ENCODE results near the gene CDC42EP4. TPM values are rescaled to one million over a fixed set of nuclear protein-coding genes. Genes with fewer than 3 reads are reported as not detected.
A peak's percentile ranks its signal among the peaks of the same experiment; 100 is the strongest.

The CDC42EP4 gene
- total and polyA plus RNA-seq, 5 experiments from 2014 or later: 0.21 to 0.96 (median 0.50) TPM; not detected in 2

DNA sequence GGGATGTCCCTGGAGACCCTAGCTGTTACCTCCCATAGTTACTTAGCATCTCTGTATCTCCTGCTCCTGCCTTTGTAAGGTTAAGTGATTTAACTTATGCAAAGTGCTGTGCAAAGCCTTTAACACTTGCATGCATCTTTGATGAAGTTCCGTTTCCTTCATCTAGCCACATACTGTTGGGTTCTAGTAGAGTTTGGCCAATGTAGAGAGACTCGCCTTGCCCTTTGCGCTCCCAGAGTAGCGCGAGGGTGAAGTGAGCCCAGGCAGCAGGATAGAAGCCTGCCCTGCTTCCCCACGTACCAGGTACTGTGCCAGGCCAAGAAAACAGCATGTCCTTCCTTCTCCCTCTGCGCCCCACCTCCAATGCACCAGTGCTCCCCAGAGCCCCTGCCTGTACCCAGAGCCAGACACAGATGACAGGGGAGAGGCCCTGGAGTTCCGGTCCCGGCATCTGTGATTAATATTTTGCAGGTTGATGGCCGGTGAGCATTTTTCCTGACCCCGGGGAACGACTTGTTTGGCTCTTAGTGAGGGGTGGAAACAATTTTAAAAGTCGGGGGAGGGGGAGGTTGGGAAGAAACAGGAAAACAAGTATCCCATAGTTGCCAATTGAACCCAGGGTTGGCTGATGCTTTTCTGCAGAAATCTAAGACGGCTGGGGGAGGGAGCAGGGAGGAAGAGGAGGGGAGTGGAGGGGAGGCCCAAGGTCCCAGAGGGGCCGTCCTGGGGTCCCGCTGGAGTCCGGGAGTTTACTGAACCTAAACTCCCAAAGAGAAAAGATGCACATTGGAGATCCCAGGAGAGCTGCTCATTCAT, 13.1 kb upstream of the CDC42EP4 start:
- no peak for ATAC-seq
- POLR2A ChIA-PET: interaction anchor here (0.6 kb wide), 1 partner anchor 22 kb away, joined by 5 read pairs; no protein-coding TSS in a partner anchor
- Mint-ChIP-seq H3K36me3 (no peaks in the 10 kb centered on the region), H3K9me3 (peaks cover 0 to 3% (median 0%) of the 10 kb centered on the region in 9 donors), H3K27me3 (peaks cover 2 to 27% (median 15%) of the 10 kb centered on the region in 5 donors), H3K27ac (no peak overlapping the region), H3K4me3 (no peak overlapping the region), H3K4me1 (no peaks in the 10 kb centered on the region)
- DNase-seq: no peak

DNA sequence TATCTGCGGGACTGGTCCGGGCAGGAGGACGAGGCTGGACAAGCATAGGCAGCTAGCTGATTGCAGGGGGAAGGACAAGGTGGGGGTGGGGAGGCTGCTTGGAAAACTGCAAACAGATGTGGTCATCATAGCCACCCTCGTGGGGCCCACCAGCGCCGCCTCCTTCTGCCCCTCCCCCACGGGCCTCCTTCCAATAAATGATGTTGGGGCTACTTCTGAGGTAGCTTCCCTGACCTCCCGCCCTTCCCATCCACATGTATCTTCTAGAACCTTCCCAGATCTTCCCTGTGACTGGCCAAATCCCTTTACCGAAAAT, 12.3 kb upstream of the CDC42EP4 start:
- Mint-ChIP-seq H3K4me3 (no peak overlapping the region), H3K27ac (no peak overlapping the region), H3K36me3 (no peaks in the 10 kb centered on the region), H3K9me3 (peaks cover 0 to 3% (median 0%) of the 10 kb centered on the region in 9 donors), H3K4me1 (no peaks in the 10 kb centered on the region), H3K27me3 (peaks cover 2 to 27% (median 15%) of the 10 kb centered on the region in 5 donors)
- POLR2A ChIA-PET: no interaction called here
- DNase-seq: no peak
- ATAC-seq: no peak

GRCh38 chr17:73323409-73324159, 11.8 kb upstream of the CDC42EP4 start:
- Mint-ChIP-seq H3K4me3 (peak overlapping the region in 1 of 10 donors; percentile 14), H3K4me1 (no peaks in the 10 kb centered on the region), H3K9me3 (peaks cover 0 to 3% (median 0%) of the 10 kb centered on the region in 9 donors), H3K27me3 (peaks cover 2 to 27% (median 15%) of the 10 kb centered on the region in 5 donors), H3K27ac (peak overlapping the region in 1 of 10 donors; percentile 27), H3K36me3 (no peaks in the 10 kb centered on the region)
- no peak for ATAC-seq
- DNase-seq: no peak
- POLR2A ChIA-PET: interaction anchor here (1.1 kb wide), 1 partner anchor 9 kb away, joined by 3 read pairs; no protein-coding TSS in a partner anchor

DNA sequence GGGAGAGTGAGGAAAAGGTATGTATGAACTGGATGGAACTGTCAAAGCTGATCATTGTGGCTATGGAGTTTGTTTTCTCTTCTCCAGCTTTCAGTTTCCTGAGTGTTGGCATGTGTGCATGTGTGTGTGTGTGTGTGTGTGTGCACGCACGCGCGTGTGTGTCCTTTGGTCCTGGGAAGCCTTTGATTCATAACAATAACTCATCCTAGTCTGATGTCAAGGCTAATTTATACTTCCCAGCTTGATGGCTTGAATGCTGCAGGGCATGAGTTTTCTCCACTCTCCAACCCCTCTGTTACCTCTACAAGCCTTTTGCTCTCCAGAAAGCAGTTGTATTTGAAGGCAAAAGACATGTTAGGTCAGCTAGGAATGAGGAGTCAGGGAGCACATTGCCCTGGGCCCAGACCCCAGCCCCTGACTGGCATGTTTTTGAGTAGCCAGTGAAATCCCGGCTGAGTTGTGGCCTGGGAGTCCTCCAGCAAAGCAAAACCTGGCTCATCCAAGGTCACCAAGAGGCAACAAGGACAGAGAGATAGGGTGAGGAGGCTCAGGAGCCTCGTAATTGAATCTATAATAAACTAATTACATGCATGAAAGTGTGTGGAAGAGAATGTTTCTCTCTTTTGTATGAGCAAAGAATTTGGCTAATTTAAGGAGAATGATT, 8.9 kb upstream of the CDC42EP4 start:
- Mint-ChIP-seq H3K36me3 (no peaks in the 10 kb centered on the region), H3K27ac (no peak overlapping the region), H3K9me3 (peaks cover 0 to 3% (median 0%) of the 10 kb centered on the region in 9 donors), H3K4me1 (peaks cover 0 to 2% (median 0%) of the 10 kb centered on the region in 4 donors), H3K4me3 (no peak overlapping the region), H3K27me3 (peaks cover 2 to 18% (median 6%) of the 10 kb centered on the region in 5 donors)
- ATAC-seq (no peak), DNase-seq (no peak)
- POLR2A ChIA-PET: no interaction called here

GRCh38 chr17:73319766-73320165, 8.0 kb upstream of the CDC42EP4 start:
- POLR2A ChIA-PET: no interaction called here
- Mint-ChIP-seq H3K36me3 (no peaks in the 10 kb centered on the region), H3K9me3 (peaks cover 0 to 3% (median 0%) of the 10 kb centered on the region in 9 donors), H3K27me3 (peaks cover 2 to 8% (median 2%) of the 10 kb centered on the region in 5 donors), H3K4me1 (peaks cover 0 to 2% (median 0%) of the 10 kb centered on the region in 4 donors), H3K4me3 (no peak overlapping the region), H3K27ac (no peak overlapping the region)
- ATAC-seq (no peak), DNase-seq (no peak)

DNA sequence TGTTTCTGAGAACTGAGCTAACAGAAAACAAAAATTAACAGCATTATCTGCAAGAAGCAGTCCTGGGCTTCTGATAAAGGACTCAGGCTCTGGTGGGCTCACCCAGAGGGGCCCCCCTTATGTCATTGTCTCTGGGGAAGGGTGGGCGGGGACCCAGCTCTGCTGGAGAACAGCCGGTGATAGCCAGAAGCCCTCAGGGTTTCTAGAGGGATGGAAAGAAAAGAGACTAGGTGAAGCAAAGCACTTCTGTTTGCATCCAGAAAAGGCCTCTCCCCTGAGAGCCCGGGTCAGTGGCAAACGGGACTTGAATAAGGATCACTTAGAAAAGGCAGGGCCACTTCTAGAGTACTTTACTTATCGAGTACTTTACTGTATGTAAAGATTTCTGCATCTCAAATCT, 7.0 kb upstream of the CDC42EP4 start:
- no peak for ATAC-seq
- peaks cover 0 to 3% (median 0%) of the 10 kb centered on the region in 9 donors for H3K9me3 Mint-ChIP-seq
- no peak for DNase-seq
- no peak overlapping the region for H3K27ac Mint-ChIP-seq
- no peaks in the 10 kb centered on the region for H3K36me3 Mint-ChIP-seq
- H3K4me1 Mint-ChIP-seq: peaks cover 0 to 2% (median 0%) of the 10 kb centered on the region in 4 donors
- POLR2A ChIA-PET: no interaction called here
- H3K4me3 Mint-ChIP-seq: no peak overlapping the region
- H3K27me3 Mint-ChIP-seq: peaks cover 0 to 2% (median 0%) of the 10 kb centered on the region in 5 donors

GRCh38 chr17:73318427-73318813, 6.6 kb upstream of the CDC42EP4 start:
- peaks cover 0 to 3% (median under 1%) of the 10 kb centered on the region in 4 donors for H3K4me1 Mint-ChIP-seq
- peaks cover 0 to 2% (median 0%) of the 10 kb centered on the region in 9 donors for H3K9me3 Mint-ChIP-seq
- H3K27ac Mint-ChIP-seq: no peak overlapping the region
- ATAC-seq (no peak), DNase-seq (no peak)
- no peak overlapping the region for H3K4me3 Mint-ChIP-seq
- H3K36me3 Mint-ChIP-seq: no peaks in the 10 kb centered on the region
- POLR2A ChIA-PET: no interaction called here
- H3K27me3 Mint-ChIP-seq: peaks cover 0 to 2% (median 0%) of the 10 kb centered on the region in 5 donors

DNA sequence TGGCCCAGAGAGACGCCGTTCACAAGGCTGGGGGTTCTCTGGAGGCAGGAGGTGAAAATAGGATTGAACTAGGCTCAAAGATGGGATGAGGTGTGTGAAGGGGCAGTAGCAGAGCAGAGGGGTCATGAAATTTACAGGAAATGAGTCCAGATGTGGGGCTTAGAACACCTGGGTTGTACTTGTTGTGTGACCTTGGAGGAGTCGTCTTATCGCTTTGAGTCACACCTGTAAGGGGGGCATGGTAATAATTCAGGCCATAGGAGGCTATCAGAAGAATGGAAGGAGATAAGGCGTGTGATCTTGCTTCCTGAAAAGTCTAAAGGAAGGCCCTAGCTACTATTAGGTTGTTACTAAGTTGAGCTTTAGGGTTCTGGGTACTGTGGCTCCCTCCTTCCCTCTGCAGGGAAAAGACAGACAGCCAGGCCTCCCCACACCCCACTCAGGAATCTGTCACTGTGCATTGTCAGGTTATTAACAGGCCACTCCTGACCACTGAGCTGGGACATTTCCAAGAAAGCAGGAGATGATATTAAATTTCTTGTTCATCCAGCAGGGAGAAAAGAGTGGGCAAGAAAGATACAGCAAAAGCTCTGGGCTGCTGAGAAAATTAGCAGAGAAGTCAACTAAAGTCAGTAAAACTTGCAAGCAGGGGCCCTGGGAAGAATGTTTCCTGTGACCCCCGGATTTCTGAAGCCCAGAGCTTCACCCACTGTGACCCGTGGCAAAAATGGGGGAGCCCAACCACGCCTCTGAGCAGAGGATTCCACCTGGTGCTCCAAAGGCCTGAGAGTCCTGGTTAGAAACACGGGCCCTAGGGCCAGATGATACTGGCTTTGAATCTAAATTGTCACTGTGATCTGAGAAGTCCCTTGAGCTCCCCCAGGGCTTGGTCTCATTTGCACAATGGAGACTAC, 6.0 kb upstream of the CDC42EP4 start:
- no peaks in the 10 kb centered on the region for H3K36me3 Mint-ChIP-seq
- peaks cover 0 to 6% (median under 1%) of the 10 kb centered on the region in 4 donors for H3K4me1 Mint-ChIP-seq

DNA sequence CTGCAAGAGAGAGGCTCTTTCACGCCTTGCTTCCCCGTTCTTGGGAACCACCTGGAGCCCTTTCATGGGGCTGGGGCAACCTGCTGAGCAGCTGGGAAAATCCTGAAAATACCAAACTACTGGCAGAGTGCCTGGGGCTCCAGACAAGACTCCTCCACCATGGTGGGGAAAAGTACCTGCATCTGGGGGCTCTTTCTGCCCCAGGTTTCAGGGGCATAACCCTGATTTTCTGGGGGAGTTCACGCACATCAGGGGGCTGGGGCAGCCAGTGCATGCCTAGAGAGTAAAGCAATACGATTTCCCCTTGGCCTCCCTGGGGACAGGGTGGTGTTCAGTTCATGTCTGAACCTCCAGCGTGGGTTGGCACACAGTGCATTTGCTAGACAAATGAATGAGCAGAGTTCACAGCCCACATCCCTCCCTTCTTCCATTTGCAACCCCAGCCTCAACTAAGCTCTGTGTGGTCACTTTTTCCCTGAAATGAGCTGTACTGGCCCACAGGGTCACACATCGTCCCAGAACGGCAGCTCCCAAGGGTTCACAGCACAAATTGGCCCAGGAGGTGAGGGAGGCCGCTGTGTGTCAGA, 5.2 kb upstream of the CDC42EP4 start:
- DNase-seq (no peak), ATAC-seq (no peak)
- Mint-ChIP-seq H3K27ac (peak overlapping the region in 1 of 10 donors; percentile 8), H3K4me3 (no peak overlapping the region), H3K9me3 (no peaks in the 10 kb centered on the region), H3K27me3 (no peaks in the 10 kb centered on the region), H3K4me1 (peaks cover 0 to 6% (median 2%) of the 10 kb centered on the region in 4 donors), H3K36me3 (no peaks in the 10 kb centered on the region)
- POLR2A ChIA-PET: no interaction called here

More for the DNA sequence above, 6.0 kb upstream of the CDC42EP4 start:
- no peak for ATAC-seq
- peak overlapping the region in 1 of 10 donors; percentile 8 for H3K27ac Mint-ChIP-seq
- no peak for DNase-seq
- no peak overlapping the region for H3K4me3 Mint-ChIP-seq
- H3K27me3 Mint-ChIP-seq: peaks cover 0 to 2% (median 0%) of the 10 kb centered on the region in 5 donors
- H3K9me3 Mint-ChIP-seq: no peaks in the 10 kb centered on the region
- POLR2A ChIA-PET: no interaction called here

- no peak for ATAC-seq
- Mint-ChIP-seq H3K4me3 (no peak overlapping the region), H3K36me3 (no peaks in the 10 kb centered on the region), H3K9me3 (no peaks in the 10 kb centered on the region), H3K27me3 (no peaks in the 10 kb centered on the region), H3K27ac (no peak overlapping the region), H3K4me1 (peaks cover 0 to 8% (median 3%) of the 10 kb centered on the region in 4 donors)
- no peak for DNase-seq
- POLR2A ChIA-PET: no interaction called here
These were observed 3.7 kb upstream of the CDC42EP4 start for GRCh38 chr17:73315471-73315870.

DNA sequence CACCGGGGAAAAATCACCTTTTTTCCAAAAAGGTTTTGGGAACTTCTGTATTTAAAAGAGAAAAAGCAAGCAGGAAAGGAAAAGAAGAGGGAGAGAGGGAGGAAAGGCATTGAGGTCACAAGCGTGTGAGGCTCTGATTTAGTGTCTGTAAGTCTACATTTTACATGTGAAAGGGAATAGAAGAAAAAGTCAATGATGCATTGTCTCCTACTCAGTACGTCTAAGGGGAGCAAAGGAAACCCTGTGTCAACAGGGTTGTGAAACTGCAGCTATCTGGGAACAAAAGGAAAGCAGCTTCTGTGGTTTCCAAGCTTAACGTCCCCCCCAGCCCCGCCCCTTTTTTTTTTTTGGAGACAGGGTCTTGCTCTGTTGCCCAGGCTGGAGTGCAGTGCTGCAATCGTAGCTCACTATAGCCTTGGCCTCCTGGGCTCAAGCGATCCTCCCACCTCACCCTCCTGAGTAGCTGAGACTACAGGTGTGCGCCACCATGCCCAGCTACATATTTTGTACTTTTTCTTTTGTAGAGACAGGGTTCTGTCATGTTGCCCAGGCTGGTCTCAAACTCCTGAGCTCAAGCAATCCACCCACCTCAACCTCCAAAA, 1.8 kb upstream of the CDC42EP4 start:
- peak overlapping the region in 9 of 10 donors; percentile 20 to 74 (median 65) for H3K4me3 Mint-ChIP-seq
- H3K9me3 Mint-ChIP-seq: no peaks in the 10 kb centered on the region
- no peak for ATAC-seq
- H3K27ac Mint-ChIP-seq: peak overlapping the region in 5 of 10 donors; percentile 4 to 71 (median 23)
- no peaks in the 10 kb centered on the region for H3K36me3 Mint-ChIP-seq
- H3K27me3 Mint-ChIP-seq: no peaks in the 10 kb centered on the region
- POLR2A ChIA-PET: interaction anchor here (1.2 kb wide), 1 partner anchor 10 kb away, joined by 3 read pairs; no protein-coding TSS in a partner anchor
- no peak for DNase-seq
- peaks cover 9 to 20% (median 16%) of the 10 kb centered on the region in 4 donors for H3K4me1 Mint-ChIP-seq

Data from naive thymus-derived CD8-positive, alpha-beta T cell (primary cell).